HFF-Myc (cell line): Measurements from ENCODE around the gene DNAJC15.

Experiments used
- DNase-seq: peaks from one replicate; pipeline ENCODE4 v3.0.0-alpha.2; 2011; ENCODE audit warnings: low read depth; ENCODE audit errors: extremely low read depth
- H3K4me3 ChIP-seq: replicated peaks from 2 replicates; pipeline ENCODE4 v1.5.1; 2011; ENCODE audit warnings: low read depth, mild to moderate bottlenecking, control low read depth, low read length
- TF ChIP-seq, protein P1 (sequence below): IDR thresholded peaks from 2 replicates; pipeline ENCODE4 v1.5.1; 2012; ENCODE audit warnings: mild to moderate bottlenecking, low read depth, low read length, control low read depth; ENCODE audit errors: missing control alignments

DNAJC15 gene

DNA sequence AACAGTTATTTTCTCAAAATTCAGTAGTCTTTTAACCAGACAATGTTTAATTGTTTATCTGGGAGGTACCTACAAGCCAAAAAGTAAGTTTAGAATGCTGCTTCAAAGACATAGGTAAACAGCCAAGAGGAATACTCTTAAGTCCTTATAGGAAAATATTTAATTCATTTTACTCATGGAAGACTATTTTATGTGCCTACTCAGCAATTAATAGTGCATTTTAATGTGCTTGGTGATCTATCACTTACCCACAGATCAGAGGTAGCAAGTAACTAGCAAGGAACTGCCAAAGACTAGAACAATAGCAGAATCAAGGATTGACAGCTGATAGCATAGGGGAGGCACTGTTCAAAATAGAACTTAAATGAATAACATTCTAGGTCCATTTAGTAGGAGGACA, 60.4 kb downstream of the DNAJC15 start:
- no peak for DNase-seq
- H3K4me3 ChIP-seq, result no peak overlapping the region
- TF ChIP-seq, protein P1, sequence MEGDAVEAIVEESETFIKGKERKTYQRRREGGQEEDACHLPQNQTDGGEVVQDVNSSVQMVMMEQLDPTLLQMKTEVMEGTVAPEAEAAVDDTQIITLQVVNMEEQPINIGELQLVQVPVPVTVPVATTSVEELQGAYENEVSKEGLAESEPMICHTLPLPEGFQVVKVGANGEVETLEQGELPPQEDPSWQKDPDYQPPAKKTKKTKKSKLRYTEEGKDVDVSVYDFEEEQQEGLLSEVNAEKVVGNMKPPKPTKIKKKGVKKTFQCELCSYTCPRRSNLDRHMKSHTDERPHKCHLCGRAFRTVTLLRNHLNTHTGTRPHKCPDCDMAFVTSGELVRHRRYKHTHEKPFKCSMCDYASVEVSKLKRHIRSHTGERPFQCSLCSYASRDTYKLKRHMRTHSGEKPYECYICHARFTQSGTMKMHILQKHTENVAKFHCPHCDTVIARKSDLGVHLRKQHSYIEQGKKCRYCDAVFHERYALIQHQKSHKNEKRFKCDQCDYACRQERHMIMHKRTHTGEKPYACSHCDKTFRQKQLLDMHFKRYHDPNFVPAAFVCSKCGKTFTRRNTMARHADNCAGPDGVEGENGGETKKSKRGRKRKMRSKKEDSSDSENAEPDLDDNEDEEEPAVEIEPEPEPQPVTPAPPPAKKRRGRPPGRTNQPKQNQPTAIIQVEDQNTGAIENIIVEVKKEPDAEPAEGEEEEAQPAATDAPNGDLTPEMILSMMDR, result no peak

DNA sequence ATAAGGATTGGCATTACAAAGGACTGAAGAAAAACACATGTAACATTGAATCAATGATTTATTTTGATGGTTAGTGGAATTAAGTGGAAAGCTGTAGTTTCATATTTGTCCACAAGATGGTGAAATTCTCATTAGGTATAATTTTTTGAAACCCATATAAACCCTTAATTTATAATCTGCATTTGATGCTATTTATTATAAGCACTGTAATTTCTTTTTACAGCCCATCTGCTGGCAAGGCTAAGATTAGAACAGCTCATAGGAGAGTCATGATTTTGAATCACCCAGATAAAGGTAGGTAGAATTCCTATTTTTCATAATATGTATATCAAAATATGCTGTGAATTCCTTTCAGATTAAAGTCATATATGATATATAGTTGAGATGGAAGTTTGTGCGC, 62.2 kb downstream of the DNAJC15 start:
- H3K4me3 ChIP-seq, result no peak overlapping the region
- TF ChIP-seq, protein P1, result peak; percentile 21
- no peak for DNase-seq

DNA sequence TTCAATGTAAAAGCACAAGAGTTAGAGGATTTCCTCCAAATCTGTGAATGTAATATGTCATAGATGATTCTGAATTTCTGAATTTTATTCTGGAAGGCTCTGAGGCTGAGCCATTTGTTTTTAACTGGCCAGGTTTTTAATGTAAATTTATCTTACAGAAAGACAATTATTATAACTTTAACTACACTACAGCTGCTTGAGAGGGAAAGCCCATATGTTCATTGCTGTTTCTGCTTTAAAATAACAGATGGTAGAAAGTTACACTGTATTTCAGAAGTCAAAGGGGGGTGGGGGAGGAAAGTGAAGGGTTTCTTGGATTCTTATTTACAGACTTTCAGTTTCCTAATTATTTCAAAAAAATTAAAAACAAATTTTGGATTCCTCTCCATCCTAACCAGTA, 62.8 kb downstream of the DNAJC15 start:
- TF ChIP-seq, protein P1, result no peak
- DNase-seq, result no peak
- no peak overlapping the region for H3K4me3 ChIP-seq

DNA sequence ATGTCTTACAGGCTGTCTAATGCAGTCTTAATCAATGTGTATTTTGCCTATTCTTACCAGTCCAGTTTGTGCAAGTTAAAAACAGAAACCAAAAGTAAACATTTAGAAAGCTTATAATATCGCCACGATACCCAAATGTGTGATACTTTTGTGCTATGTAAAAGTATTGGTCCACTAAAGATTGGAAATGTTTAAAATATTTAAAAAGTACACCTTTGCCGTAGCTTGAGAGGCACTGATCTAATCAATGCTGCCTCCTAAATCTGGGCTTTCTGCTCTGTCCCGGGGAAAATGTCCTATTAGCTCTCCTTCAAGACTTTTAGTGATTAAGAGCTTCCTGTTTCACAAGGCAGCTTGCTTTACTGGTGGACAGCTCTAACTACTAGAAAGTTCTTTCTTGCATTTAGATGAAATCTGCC, 64.7 kb downstream of the DNAJC15 start:
- DNase-seq, result no peak
- TF ChIP-seq, protein P1, result no peak
- H3K4me3 ChIP-seq, result no peak overlapping the region

DNA sequence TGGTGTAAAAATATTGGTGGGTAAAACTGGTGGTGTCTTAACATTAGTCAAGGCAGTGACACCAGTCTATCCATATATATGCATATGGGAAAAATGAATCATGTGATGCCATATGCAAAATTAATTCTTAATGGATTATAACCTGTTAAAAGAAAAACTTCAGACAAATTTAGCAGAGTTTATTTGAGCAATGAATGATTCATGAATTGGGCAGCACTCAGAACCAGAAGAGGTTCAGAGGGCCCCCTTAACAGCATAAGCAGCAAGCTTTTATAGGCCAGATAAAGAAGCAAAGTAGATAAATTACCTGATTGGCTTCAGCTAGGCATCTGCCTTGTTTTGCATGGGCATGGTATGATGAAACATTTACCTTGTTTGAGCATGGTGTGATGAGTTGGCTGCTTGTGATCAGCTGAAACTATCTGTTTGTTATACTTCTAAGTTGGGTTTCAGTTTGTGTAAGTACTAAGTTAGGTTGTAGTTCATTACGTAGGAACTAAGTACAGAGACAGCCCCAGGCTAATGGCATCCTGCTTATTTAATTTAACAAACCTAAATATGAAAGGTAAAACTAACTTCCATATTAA, 66.6 kb downstream of the DNAJC15 start:
- TF ChIP-seq, protein P1, result no peak
- no peak for DNase-seq
- H3K4me3 ChIP-seq, result no peak overlapping the region

DNA sequence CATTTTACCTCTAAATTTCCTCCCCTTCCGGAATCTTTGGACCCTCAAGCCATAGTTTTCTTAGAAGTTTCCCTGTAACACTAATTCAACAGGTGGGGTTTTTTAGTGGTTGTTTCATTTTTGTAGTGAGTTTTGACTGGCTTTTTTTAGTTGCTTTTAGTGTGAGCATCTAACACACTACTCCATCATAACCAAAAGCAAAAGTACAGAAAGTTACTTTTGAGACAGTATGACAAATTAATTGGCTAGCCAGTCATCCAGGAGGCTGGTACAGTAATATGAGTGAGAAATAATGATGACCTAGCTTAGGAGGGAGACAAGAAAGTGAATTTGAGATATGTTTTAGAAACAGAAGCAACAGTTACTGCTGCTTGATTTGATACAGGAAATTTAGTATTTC, 71.5 kb downstream of the DNAJC15 start:
- TF ChIP-seq, protein P1, result no peak

More for the DNA sequence above, 71.5 kb downstream of the DNAJC15 start:
- DNase-seq, result no peak
- H3K4me3 ChIP-seq, result no peak overlapping the region
